Effector CD4-positive, alpha-beta T cell (primary cell): ENCODE results near the gene OSBPL1A.

Source experiments
- DNase-seq: peaks from one replicate; pipeline ENCODE4 v3.0.0-alpha.2; 2020

OSBPL1A gene

GRCh38 chr18:24209558-24209957, 188.1 kb downstream of the OSBPL1A start:
- no peak for DNase-seq

GRCh38 chr18:24208270-24209035, 189.2 kb downstream of the OSBPL1A start:
- DNase-seq = no peak

- DNase-seq = no peak
These were observed 192.7 kb downstream of the OSBPL1A start for GRCh38 chr18:24204904-24205303.

DNA sequence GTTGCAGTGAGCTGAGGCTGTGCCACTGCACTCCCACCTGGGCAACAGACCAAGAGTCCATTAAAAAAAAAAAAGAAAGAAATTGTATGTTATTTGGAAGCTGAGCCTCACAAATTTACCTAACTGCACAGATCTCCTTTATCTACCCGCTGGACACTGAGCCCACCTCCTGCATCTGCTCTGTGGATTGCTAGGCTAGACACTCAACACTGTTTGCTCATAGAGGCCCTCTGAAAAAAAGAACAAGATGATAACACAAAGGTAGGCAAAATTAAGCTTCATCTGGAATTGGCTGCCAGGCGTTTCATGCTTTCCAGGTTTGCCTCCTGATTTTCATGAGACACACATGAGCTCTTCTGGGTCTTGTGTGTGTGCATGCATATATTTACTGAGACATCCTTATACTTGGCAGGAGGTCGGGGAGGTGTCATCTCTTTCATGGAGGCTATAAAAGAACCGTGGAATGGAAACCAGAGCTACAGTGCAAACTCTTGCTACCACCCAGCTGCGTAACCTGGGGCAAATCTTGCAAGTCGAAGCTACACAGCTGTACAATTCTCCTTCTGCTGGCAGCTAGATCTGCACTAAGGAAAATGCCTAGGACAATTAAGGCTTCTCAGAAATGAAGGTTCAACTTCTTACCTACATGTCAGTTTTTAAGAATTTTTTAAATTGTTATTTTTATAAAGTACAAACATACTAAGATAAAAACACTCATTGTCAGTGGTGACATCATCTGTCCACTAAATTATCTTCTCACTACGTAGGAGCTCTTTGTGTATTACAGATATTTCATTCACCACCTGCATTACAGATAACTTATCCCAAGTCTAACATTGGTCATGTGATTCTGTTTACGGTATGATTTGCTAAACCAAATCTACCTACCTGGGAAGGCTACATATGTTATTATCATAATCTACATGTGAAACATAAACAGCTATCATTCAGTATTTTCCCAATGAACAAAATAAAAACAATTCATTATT, 195.6 kb downstream of the OSBPL1A start:
- no peak for DNase-seq

DNA sequence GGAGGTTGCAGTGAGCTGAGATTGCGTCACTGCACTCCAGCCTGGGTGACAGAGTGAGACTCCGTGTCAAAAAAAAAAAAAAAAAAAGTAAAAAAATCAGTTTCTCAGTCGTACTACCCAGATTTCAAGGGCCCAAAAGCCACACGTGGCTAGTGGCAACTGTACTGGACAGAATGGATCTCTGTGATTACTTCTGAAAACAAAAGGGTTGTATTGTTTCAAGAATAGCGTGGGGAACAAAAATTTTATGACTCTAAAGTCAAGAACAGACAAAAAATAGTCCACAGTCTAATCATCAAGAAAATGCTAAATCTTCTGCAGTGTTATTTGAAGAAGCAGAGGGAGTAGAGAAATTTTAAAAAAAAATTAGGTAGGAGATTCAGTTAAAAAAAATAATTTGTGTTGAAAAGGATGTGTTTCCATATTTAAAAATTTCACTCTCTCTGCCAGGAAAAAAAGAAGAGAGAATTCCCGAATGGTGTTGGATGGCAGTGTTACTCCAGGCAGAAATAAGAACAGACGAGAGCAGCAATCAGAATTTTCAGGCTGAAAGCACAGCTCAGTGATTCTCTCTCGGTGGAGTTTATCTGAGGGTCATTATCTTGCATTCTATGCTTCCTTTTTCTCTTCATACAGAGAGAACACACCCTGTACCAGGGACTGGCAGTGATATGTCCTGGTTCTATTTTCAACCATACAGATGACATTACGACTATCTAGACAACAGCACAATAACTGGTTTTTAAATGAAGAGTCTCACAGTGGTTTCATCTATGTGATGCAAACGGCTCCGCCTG, 196.9 kb downstream of the OSBPL1A start:
- DNase-seq = no peak

- DNase-seq = no peak
These were observed 198.2 kb downstream of the OSBPL1A start for GRCh38 chr18:24199372-24199962.

DNA sequence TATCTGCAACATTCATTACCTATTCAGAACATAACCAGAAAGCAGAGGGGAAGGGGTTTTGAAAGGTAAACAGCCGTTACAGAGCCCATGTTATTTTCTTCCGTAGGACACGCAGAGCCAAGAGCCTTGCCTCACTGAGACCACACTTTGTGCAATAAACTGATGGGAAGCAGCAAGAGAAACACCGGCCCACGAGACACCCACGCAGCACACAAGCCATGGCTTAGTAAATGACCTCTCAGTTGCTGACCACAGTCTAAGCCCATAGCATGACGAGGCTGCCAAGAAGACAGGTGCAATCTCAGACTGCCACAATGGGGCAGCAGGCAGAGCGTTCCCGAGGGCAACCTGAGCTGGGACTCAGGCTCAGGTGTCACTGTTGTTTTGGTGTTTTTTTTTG, 199.2 kb downstream of the OSBPL1A start:
- no peak for DNase-seq

DNA sequence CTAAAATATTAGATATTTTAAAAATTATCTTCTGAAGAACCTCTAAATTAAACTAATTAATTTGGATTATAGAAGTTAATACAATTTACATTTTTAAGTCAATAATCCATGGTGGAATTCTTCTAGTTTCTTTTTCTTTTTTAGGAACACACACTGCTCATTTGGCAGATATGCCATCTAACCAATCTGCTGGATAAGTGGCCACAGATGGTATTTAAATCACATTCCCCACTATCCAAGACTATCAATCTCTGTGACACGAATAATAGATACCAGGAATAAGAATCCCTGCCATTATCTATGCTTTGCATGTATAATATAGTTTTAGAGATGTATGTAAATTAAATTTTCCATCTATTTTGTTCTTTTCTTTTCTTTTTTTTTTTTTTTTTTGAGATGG, 200.2 kb downstream of the OSBPL1A start:
- DNase-seq = no peak

GRCh38 chr18:24196764-24197163, 200.9 kb downstream of the OSBPL1A start:
- no peak for DNase-seq

- DNase-seq = no peak
These were observed 202.1 kb downstream of the OSBPL1A start for GRCh38 chr18:24195296-24196053.

DNA sequence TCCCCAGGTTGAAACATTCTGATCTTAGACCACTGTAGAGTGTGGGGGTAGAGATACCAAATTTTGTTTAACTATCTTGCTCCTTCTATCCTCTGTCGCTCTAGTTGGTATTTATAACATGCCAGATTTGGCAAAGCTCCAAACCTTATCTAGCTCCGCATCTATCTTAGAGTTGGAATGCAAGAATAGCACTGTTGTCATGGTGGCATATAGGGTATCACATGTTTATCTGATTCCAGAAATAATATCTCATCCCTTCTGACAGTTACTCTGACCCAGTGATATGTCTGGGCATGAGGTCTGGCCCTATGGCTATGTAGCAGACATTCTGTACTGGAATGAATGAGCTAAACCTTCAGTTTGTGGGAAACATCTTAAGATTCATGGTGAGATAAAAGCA, 207.0 kb downstream of the OSBPL1A start:
- DNase-seq = no peak

GRCh38 chr18:24189664-24190346, 207.8 kb downstream of the OSBPL1A start:
- DNase-seq = no peak

GRCh38 chr18:24189007-24189528, 208.6 kb downstream of the OSBPL1A start:
- DNase-seq = no peak

DNA sequence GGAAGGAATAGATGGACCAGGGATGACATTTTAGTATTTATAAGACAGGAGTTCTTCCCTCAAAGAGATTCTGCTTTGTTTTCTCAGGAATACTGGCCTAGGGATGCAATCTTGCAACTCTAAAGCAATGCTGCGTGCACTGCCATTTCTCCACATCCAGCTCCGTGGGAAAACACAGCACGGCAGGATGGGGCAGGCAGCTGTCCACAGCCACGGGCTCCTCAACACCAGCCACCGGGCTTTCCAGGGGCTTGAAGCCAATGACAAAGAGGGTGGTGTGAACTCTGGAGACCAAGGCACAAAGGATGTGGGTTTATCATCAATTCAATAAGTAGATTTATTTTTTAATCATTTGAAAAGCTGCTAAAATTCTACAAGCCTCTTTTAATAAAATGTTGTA, 209.5 kb downstream of the OSBPL1A start:
- no peak for DNase-seq

- DNase-seq = no peak
These were observed 209.9 kb downstream of the OSBPL1A start for GRCh38 chr18:24187689-24188088.

DNA sequence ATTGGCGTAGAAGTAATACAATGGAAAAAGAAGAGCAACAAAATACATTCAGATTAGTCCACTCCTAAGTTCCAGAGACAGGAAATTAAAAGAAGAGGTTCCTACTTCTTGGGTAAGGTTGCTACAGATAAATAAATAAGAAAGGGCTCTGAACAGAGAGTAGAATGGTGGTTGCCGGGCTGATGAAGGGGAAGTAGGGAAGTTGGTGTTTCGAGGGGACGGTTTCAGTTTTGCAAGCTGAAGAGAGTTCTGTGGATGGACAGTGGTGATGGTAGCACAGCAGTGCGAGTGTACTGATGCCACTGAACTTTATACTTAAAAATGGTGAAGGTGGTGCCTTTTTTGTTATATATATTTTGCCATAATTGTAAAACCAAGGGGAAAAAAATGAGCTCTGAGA, 210.6 kb downstream of the OSBPL1A start:
- DNase-seq = no peak

DNA sequence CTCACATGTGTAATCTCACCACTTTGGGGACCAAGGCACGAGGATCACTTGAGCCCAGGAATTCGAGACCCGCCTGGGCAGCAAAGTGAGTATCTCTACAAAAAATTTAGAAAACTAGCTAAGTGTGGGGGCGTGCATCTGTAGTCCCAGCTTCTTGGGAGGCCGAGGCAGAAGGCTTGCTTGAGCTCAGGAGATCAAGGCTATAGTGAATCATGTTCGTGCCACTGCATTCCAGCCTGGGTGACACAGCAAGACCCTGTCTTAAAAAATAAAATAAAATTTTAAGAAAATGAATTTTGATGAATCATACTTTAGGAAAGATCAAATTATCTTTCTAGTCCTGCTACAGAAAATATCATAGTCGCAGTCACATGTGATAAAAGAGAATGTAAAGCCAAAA, 211.8 kb downstream of the OSBPL1A start:
- no peak for DNase-seq

DNA sequence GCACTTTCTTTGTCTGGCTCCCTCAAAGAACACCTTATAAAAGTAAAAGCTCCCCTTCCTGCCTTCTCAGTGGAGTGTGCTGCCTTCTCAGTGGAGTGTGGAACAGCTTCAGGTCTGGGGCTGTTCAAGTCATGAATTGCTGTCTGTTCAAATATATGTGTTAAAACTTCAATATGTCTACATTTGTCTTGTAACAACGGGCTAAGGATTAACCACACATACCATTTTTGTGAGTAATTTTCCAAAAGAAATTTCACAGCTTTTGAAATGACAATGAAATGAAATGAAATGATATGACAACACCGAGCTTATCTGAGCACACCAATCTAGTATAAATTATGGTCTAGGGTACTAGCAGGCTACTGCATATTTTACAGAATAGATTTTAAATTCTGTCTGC, 215.8 kb downstream of the OSBPL1A start:
- no peak for DNase-seq

- no peak for DNase-seq
These were observed 217.6 kb downstream of the OSBPL1A start for GRCh38 chr18:24180048-24180447.

DNA sequence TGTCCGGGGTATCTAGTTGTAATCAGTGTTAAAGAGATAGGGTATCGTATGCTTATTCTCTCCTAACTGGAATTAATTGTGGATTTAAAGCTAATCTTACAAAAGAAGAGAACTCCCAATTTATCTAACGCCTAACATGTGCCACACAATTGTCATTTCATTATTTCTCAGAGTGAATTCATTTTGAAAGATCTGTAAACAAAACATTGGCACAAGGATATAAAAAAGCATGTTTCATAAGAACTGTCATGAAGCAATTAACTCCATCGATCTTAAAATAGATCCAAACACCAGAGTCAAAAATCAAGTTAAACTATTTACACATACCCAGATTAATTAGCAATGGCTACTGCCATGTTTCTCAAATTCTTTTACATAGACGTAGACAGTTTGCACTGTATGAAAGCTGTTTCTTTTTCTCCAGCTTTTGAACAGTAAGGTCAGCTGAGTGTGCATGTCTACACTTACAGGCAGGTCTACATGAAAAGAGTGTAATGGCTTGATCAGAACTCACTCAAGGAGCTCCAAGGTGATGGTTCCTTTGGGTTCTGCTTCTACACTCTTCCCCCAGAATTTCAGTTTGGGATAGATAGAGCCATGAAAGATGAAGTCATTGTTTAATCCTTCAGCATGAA, 220.0 kb downstream of the OSBPL1A start:
- no peak for DNase-seq
